GM18520 (cell line): ENCODE measurements around the gene TSPAN17.

Source experiments
- ATAC-seq: cut with Tn5 transposase; IDR thresholded peaks from one replicate; pipeline ENCODE4 v1.9.1; 2021; ENCODE audit not compliant: unreplicated experiment

Gene TSPAN17

GRCh38 chr5:176658817-176659511 lies 11.7 kb downstream of the TSPAN17 start:
- ATAC-seq, result no peak

DNA sequence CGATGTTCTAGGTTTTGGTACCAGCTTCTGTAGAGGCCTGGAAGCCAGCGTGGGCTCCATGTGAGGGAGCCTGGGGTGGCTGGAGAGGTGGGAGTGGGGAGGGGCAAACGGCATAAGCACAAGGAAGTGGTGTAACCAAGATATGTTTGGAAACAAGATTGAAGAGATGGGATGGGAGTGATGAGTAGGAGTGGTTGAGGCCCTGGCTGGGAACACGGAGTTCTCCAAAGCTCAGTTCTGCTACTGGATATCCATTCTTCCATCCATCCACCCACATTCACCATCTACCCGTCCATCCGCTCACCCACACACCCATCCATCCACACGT lies 12.2 kb downstream of the TSPAN17 start:
- no peak for ATAC-seq

DNA sequence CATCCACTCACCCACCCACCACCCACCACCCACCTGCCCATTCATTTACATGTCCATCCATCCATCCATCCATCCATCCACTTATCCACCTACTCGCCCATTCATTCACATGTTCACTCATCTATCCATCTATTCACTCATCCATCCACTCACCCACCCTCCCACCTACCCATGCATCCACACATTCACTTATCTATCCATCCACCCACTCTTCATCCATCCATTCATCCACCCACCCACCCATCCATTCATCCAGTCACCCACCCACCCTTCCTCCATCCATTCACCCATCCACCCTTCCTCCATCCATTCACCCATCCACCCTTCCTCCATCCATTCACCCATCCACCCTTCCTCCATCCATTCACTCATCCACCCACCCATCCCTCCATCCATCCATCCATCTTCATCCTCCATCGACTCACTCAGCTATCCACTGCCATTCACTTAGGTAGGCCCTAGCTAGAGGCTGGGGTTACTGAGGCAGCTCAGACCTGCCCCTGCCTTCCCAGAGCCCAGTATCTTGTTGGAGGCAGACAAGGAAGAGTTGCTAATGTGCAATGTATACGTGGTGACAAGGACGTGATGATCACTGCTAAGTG lies 12.7 kb downstream of the TSPAN17 start:
- ATAC-seq, result no peak

DNA sequence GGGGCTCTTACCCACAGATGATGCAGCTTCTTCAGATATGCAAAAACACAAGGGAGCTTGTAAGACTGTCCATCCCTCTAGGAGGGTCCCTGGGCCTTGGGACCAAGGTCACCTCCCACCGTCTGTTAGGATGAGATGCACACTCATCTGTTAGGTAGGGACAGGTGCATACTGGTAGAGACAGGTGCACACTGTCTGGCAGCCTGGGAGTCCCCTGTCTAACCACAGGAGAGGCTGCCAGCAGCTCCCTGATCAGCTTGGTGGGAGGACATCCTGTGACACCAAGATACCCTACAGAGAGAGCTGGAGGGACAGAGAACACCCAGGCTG lies 13.2 kb downstream of the TSPAN17 start:
- no peak for ATAC-seq

DNA sequence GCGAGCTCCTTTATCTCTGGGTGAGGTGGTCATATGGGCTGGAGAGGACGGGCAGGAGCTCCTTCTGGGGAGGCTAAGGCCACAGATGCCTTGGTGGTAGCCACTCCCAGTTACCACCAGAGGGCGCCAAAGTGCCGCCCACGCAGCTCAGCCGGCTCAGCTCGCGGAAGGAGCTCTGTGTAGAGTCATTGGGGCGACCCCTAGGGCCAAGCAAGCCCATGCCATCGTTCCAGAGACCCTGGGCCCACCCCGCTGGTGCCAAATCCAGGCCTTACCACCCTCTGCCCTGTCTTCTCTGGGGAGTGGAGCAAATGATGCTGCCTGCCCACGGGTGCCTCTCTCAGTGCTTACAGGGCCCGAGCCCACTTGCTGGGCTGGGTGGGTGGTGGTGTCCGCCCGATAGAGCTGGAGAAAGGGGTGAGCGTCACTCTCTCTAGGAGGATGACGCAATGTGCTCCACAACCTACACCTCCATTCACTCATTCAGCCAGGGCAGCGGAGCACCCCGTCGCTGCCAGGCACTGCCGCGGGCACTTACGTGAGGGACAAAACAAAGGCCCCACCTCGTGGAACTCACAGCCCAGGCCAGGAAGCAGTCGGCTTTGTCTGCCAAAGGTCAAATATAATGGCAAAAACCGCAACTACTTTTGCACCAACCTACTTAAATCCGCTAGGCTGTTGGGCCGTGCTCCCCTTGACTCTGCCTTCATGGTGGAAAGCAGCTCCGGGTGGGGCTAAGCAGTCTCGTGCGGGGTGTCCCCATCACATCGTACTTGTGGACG lies 13.8 kb downstream of the TSPAN17 start:
- peak; percentile 63 for ATAC-seq

DNA sequence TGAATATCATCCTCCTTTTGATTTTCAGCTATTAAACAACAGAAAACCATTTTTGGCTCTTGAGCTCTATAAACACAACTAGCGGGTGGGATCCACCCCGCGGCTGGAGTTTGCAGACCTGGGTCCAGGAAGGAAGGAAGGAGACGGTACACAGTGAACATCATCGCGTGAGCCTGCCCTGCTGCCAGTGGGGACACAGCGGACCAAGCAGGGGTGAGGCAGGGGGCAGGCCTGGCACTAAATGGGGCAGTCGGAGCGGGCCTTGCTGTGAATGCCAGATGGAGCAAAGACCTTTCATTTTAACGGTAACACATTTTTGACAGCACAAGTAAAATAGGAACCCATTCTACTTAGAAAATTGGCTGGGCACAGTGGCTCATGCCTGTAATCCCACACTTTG lies 14.4 kb downstream of the TSPAN17 start:
- ATAC-seq, result no peak

GRCh38 chr5:176662371-176663333 lies 15.4 kb downstream of the TSPAN17 start:
- ATAC-seq, result no peak

GRCh38 chr5:176663566-176663965 lies 16.3 kb downstream of the TSPAN17 start:
- no peak for ATAC-seq

DNA sequence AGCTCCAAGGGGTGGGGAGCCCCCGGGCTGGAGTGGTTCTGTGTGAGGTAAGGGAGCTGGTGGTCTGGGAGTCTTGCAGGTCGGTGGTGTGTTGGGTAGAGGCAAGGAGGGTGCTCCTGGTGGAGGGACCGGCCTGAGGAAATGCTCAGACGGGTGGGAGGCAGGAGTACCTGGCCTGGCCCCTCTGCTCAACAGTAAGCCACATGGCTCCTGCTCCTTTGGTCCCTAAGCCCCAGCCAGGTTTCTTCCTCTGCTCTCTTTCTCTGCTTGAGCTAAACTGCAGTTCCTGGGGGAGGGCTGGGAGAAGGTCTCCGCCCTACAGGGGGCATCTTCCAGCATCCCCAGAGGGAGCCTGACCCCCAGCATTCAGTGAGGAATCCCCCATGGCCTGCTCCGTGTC lies 17.2 kb downstream of the TSPAN17 start:
- no peak for ATAC-seq

DNA sequence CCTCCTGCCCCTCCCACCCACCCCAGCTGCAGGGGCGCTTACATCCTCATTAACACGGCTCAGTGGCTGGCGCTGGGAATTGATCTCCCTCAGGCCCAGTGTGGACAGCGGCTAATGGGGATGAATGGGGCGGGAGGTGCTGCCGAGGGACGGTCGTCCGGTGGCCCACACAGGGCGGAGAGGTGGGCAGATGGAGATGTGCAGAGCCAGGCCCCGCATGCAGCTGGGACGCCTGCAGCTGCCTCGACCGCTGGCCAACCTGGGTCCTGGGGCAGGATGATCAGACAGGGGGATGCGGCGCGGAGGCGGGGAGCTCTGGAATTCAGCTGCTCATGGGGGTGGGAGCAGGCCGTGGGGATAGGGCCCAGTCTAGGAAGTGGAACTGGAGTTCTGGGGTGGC lies 17.6 kb downstream of the TSPAN17 start:
- no peak for ATAC-seq

GRCh38 chr5:176665517-176665916 lies 18.2 kb downstream of the TSPAN17 start:
- no peak for ATAC-seq

DNA sequence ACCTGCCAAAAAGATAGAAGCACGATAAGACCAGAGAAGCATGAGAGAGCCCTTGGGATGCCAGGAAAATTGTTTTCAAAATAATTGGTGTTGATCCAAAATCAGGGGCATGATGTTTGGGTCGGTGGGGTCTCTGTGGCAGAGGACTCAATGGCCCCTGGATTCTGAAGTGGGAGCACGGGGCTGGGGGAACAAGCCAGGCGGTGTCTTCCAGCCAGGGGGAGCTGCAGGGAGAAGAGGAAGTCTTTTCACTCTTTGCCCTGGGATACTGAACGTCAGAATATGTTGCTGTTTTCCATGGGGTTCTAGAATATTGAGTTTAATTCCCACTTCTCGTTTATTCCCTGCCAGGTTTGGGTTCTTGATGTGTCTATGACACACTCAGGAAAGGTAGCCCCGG lies 20.4 kb downstream of the TSPAN17 start:
- no peak for ATAC-seq

- ATAC-seq, result no peak
These were observed 23.2 kb downstream of the TSPAN17 start for GRCh38 chr5:176670449-176670848.

GRCh38 chr5:176671399-176671798 lies 24.1 kb downstream of the TSPAN17 start:
- no peak for ATAC-seq

DNA sequence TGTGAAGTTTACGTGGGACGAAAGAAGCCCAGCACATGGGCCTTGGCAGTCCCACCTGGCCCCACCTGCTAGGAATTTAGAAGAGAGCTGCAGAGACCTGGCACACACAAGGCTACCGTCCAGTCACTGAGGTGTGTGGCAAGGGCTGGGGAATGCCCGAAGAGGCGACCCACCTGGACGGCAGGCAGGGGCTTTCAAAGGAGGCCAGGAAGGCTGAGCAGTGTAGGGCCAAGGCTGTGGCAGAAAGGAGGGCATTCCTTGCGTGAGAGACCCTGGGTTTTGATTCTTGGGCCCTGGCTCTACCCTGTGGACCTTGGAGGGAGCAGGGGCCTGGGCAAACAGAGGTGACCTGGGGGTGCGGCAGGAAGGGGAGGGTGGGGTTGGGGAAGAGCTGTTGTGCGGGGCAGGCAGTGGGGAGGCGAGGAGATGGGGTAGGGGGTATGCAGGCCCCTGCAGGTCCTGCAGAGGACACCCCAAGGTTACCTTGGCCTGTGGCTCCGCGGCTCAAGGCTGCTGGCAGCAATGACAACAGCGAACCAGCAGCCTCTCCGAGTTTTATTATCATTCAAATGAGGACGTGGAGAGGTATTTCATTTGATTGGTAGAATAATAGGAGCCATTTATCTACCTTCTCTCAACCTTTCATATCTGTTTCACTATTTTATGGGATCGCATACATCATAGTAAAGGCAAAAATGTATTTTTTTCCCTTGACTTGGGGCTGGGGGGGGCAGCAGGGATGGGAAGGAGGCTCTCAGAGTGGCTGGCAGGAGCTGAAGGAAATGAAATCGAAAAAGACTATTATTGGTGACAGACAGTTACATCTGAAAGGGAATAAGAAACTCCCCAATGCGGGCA lies 24.8 kb downstream of the TSPAN17 start:
- ATAC-seq, result no peak

- ATAC-seq, result no peak
These were observed 26.6 kb downstream of the TSPAN17 start for GRCh38 chr5:176673651-176674583.

DNA sequence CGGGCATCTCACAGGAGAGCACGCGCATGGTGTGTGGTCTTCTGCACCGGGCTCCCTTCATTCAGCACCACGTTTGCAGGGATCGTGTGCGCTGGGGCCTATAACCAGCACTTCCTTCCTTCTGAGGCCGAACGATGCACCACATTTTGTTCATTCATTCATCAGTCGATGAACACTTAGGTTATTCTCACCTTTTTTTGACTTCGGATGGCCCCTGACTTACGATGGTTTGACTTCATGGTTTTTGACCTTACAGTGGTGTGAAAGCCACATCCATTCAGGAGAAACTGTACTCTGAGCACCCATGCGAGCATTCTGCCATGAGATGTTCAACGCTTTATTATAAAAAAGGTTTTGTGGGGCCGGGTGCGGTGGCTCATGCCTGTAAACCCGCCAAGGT lies 27.5 kb downstream of the TSPAN17 start:
- no peak for ATAC-seq

GRCh38 chr5:176675676-176676360 lies 28.5 kb downstream of the TSPAN17 start:
- no peak for ATAC-seq

- peak; percentile 63 for ATAC-seq
These were observed 29.1 kb downstream of the TSPAN17 start for GRCh38 chr5:176676361-176676824.
